Trophoblast cell (in vitro differentiated cells and primary cell): ENCODE measurements around the gene MRAS.
"Not testable (repeated sequence)": the region's sequence is repeated elsewhere in the genome, so short reads cannot be mapped to it uniquely, and the experiment has no call there.

ENCODE experiments used
- DNase-seq, 2 donors: peaks; one replicate each; pipeline ENCODE4 v3.0.0-alpha.2; 2016
- H2AFZ ChIP-seq: 2 replicates; pipeline ENCODE4 v1.6.1; 2013; ENCODE audit warnings: low read length, moderate library complexity, mild to moderate bottlenecking; ENCODE audit not compliant: insufficient read depth, poor library complexity
- H2AK5ac ChIP-seq: 2 replicates; pipeline ENCODE4 v1.6.1; 2013; ENCODE audit warnings: mild to moderate bottlenecking, low read length
- H2BK120ac ChIP-seq: 2 replicates; pipeline ENCODE4 v1.6.1; 2013; ENCODE audit warnings: low read length, mild to moderate bottlenecking, moderate library complexity; ENCODE audit not compliant: insufficient read depth, poor library complexity
- H2BK12ac ChIP-seq: 2 replicates; pipeline ENCODE4 v1.6.1; 2013; ENCODE audit warnings: mild to moderate bottlenecking, low read length, moderate library complexity
- H2BK5ac ChIP-seq: 2 replicates; pipeline ENCODE4 v1.6.1; 2013; ENCODE audit warnings: low read length, low read depth, moderate library complexity, mild to moderate bottlenecking; ENCODE audit not compliant: poor library complexity
- H3K14ac ChIP-seq: 2 replicates; pipeline ENCODE4 v1.6.1; 2013; ENCODE audit warnings: mild to moderate bottlenecking, low read length
- H3K18ac ChIP-seq: 2 replicates; pipeline ENCODE4 v1.6.1; 2013; ENCODE audit warnings: mild to moderate bottlenecking, low read length
- H3K23ac ChIP-seq: 2 replicates; pipeline ENCODE4 v1.6.1; 2013; ENCODE audit warnings: low read length
- H3K27ac ChIP-seq: 2 replicates; pipeline ENCODE4 v1.5.1; 2013; ENCODE audit warnings: low read depth, mild to moderate bottlenecking, inconsistent platforms, low read length, moderate library complexity
- H3K27me3 ChIP-seq: 2 replicates; pipeline ENCODE4 v1.6.1; 2013; ENCODE audit warnings: inconsistent platforms, mild to moderate bottlenecking, low read length, moderate library complexity; ENCODE audit not compliant: insufficient read depth
- H3K36me3 ChIP-seq, 2 experiments: 1 replicate in 1 of 2; 2 replicates in 1 of 2; pipeline ENCODE4 v1.6.1; 2013; ENCODE audit warnings: low read length in 2 of 2, mild to moderate bottlenecking in 2 of 2, moderate library complexity in 1 of 2; ENCODE audit not compliant: insufficient read depth in 2 of 2, control insufficient read depth in 1 of 2
- H3K4ac ChIP-seq: 2 replicates; pipeline ENCODE4 v1.6.1; 2013; ENCODE audit warnings: low read depth, mild to moderate bottlenecking, low read length, moderate library complexity
- H3K4me1 ChIP-seq, 2 experiments: 1 replicate in 1 of 2; 2 replicates in 1 of 2; pipeline ENCODE4 v1.6.1; 2013; ENCODE audit warnings: low read length in 2 of 2, mild to moderate bottlenecking in 2 of 2, moderate library complexity in 1 of 2; ENCODE audit not compliant: insufficient read depth in 2 of 2, control insufficient read depth in 1 of 2
- H3K4me2 ChIP-seq: 2 replicates; pipeline ENCODE4 v1.6.1; 2013; ENCODE audit warnings: inconsistent platforms, mild to moderate bottlenecking, low read length, moderate library complexity
- H3K4me3 ChIP-seq: 2 replicates; pipeline ENCODE4 v1.5.1; 2013; ENCODE audit warnings: mild to moderate bottlenecking, low read depth, low read length, inconsistent platforms
- H3K79me1 ChIP-seq: one replicate; pipeline ENCODE4 v1.6.1; 2013; ENCODE audit warnings: low read length
- H3K79me2 ChIP-seq: 2 replicates; pipeline ENCODE4 v1.6.1; 2013; ENCODE audit warnings: low read length, mild to moderate bottlenecking; ENCODE audit not compliant: control insufficient read depth, insufficient read depth, poor library complexity
- H3K9ac ChIP-seq: 2 replicates; pipeline ENCODE4 v1.6.1; 2013; ENCODE audit warnings: mild to moderate bottlenecking, low read length
- H3K9me3 ChIP-seq: 2 replicates; pipeline ENCODE4 v1.6.1; 2013; ENCODE audit warnings: low read depth, mild to moderate bottlenecking, control low read depth, inconsistent platforms, low read length; ENCODE audit not compliant: insufficient read depth
- H4K12ac ChIP-seq: 2 replicates; pipeline ENCODE4 v1.6.1; 2013; ENCODE audit warnings: low read depth, mild to moderate bottlenecking, low read length, moderate library complexity
- H4K8ac ChIP-seq: 2 replicates; pipeline ENCODE4 v1.6.1; 2013; ENCODE audit warnings: low read depth, mild to moderate bottlenecking, low read length, moderate library complexity
- H4K91ac ChIP-seq: one replicate; pipeline ENCODE4 v1.6.1; 2013; ENCODE audit warnings: low read depth, mild to moderate bottlenecking, low read length, moderate library complexity
- WGBS: extraction: QIAGEN DNeasy Blood & Tissue Kit; methylation state at CpG from one replicate; pipeline ENCODE4 v1.1.7; 2013; ENCODE audit warnings: missing lambda C conversion rate; ENCODE audit not compliant: insufficient read length, insufficient coverage; ENCODE audit errors: extremely low coverage; 5-methylcytosine and 5-hydroxymethylcytosine counted together

Gene MRAS

DNA sequence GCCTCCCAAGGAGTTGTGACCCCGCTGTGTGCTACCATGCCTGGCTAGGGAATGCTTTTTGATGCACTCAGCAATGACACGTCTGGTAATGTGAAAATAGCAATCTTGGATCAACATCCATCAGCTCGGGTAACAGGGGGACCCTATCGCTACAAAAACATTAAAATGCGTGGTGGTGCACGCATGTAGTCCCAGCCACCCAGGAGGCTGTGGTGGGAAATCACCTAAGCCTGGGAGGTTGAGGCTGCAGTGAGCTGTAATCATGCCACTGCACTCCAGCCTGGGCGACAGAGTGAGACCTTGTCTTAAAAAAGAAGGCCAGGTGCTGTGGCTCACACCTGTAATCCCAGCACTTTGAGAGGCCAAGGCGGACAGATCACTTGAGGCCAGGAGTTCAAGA lies 105.6 kb downstream of the MRAS start:
- H3K4me2 ChIP-seq, H3K36me3 ChIP-seq, H3K23ac ChIP-seq, H4K91ac ChIP-seq, H4K12ac ChIP-seq, H3K4ac ChIP-seq, H3K9ac ChIP-seq, H2BK5ac ChIP-seq, H2BK12ac ChIP-seq, H3K79me1 ChIP-seq, H2BK120ac ChIP-seq, H3K14ac ChIP-seq, H3K27me3 ChIP-seq, H3K18ac ChIP-seq, H2AK5ac ChIP-seq, H2AFZ ChIP-seq, H3K27ac ChIP-seq, DNase-seq, H3K79me2 ChIP-seq, H3K4me3 ChIP-seq, H4K8ac ChIP-seq, H3K9me3 ChIP-seq: not testable (repeated sequence)
- peaks cover 13 to 27% of the 10 kb centered on the region in 2 experiments for H3K4me1 ChIP-seq
- no CpG with 5 or more reads among the region's 8 CpGs for WGBS
